NCI-H187 treated with DMSO at 0.1 percent for 48 hours (cell line): ENCODE measurements around the gene ENTR1.

Experiments used
- DNase-seq: peaks from one replicate; lab custom pipeline; 2025; lab: John Stamatoyannopoulos, UW

The ENTR1 gene

DNA sequence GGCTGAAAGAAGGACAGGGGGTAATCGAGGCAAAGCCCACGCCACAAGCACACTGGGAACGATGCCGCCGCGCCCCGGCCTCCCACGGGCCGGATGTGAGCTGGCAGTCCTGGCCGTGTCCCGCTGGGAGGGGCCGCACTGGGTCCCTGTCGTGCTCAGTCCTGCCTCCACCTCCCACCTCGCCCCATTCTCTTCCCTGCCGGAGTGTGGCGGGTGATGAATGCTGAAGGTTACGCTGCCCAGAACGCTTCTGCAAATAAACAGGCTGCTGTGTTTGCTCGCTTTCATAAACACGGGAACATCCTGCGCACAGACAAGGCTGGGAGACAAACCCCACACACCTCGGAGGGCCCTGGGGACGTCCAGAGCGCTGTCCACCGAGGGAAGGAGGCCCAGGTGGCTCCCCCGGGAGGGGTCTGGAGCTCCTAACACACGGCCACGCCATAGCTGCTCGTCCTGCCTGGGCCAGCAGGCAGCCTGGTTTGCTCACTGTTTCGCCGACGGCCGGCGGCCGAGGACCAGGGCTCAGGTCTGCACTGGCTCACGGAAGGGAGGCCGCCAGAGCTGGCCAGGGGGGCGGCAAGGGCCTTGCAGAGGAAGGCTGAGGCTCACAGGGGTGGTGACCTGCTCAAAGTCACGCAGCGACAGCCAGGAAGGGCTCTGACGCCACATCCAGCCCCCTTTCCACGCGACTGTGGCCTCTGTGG is 49.2 kb downstream of the ENTR1 start:
- no peak for DNase-seq

DNA sequence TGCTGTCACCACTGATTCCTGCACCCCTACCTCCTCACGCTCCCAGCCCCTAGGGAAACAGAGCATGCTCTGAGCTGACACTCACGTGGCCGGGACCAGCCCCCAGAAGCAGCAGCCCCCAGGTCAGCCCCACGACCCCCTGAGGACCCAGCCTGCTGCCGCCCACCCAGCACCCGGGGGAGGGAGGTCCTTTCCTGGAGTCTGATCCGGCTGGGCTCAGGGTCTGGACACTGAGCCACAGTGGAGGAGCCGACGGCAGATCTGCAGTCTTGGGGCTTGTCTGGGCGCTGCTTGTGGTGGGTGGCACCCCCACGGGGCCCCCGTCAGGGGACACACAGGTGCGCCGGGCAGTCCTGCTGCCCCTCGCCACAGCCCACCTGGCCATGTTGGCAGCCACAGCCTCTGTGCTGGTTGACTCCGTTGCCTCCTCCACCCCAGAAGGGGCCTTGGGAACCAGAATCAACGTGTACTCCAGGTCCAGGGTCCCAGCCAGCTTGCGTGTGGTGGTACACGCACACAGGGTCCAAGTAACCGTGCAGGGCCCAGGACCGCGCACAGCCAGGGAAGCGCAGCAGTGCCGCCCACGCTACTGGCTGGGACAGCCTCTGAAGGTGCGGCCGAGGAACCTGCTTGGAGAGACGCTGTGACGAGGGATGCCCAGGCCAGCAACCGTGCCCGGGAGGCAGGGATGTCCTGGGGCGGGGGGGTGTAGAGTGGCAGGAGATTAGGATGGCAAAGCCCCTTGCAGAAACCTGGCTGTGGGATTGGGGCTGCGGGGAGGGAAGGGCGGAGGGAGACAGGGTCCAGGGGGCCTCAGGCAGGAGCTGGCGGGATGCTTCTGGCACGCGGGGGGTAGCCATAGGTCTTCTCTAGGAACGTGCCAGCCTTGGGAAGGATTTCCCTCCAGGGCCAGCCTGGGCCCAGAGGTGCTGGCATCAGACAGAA is 50.4 kb downstream of the ENTR1 start:
- DNase-seq: no peak

DNA sequence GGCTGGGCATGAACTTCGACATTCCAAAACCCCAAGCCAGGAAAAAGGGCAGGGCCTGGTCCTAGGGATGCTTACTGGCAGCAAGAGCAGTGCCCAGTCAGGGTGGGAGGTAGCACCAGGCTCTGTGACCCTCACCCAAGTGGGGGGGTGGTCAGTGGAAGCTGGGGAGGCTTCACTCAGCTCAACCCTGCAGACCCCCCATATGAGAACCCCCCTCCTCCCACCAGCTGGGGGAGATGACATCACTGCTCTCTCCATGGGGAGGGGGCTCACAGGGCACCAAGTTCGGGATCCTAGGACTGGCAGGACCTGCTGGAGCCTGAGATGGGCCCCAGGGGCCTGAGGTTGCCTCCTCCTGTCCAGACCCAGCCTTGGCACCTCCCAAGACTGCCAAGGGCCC is 51.5 kb downstream of the ENTR1 start:
- no peak for DNase-seq

DNA sequence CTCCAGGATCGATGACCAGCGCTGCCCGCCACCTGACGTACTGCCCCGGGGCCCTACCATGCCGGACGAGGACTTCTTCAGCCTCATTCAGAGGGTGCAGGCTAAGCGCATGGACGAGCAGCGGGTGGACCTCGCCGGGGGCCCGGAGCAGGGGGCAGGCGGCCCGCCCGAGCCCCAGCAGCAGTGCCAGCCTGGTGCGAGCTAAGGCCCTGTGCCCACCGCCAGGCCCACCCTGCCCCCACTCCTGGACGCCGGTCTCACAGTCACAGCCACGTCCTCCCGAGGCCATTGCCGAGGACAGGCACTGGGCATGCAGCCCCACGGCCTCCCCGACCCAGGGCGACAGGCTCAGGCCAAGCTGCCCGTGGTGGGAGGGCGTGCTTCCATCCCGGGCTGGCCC is 52.4 kb downstream of the ENTR1 start:
- no peak for DNase-seq

DNA sequence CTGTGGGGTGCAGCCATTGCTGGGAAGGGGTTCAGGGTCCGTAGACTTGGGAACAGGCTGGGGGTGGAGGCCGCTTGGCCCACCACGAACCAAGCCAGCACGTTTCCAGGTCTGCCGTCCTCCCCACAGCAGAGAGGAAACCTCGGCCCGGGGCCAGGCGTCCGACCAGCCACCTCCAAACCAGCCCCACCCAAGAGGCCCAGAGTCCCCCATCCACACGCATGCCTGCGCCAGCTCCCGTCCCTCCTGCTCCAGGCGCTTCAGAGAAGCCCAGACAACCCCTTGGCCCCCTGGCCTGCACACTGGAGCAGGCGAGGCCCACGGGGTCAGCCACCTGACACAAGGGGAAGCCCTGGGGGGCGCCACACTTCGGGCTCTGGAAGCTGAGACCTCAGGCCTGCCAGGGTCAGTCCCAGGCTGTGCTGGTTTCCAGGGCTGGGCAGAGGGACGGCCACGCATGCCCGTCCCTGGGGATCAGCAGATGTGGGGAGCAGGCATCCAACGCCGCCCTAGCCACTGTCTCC is 53.1 kb downstream of the ENTR1 start:
- DNase-seq: no peak

DNA sequence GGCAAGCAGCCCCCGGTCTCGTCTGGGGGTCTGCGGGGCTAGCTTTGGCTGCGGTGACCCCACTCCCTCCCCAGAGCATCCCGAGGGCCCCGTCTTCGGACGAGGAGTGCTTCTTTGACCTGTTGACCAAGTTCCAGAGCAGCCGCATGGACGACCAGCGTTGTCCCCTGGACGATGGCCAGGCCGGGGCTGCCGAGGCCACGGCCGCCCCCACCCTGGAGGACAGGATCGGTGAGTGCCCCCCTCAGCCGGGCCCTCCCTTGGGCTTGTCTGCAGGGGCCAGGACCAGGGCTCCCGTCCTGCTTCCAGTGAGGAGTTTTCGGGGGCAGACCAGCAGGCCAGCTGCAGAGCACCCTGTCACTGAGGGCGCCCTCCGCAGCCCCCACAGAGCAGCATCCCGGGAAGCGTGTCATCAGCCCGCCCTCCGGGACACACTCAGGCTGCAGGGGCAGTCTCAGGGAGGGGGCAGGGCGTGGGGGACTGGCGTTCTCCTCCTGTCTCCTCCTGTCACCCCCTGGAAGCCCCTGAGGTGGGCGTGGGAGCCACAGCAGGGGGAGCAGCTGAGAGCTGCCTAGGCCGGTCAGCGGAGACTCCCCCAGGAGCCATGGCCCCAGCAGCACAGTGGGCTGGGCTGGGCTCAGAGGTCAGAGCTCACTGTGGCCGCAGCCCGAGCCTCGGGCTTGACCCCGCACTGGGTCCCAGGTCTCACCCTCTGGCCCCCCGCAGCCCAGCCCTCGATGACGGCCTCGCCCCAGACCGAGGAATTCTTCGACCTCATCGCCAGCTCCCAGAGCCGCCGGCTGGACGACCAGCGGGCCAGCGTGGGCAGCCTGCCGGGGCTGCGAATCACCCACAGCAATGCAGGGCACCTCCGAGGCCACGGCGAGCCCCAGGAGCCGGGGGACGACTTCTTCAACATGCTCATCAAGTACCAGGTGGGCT is 54.5 kb downstream of the ENTR1 start:
- no peak for DNase-seq

DNA sequence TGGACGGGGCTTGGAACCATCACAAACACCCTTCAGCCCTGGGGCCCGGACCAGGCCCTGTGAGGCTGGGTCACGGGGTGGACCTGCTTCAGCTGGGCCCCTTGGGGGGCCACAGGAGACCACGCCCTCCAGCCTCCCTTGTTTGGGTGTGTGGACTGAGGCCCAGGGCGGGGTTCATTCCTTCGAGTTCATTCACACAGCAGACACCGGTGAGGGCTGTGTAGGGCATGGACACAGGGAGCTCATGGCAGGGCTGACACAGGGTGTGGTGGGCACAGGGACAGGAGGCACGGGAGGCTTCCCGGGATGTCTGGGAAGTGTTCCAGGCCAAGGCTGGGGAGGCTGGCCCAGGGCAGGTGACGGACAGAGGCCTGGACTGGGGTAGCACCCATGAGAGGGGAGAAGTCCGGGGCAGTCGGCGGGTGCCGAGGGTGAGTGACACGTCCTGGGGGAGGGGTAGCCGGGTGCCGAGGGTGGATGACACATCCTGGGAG is 55.8 kb downstream of the ENTR1 start:
- no peak for DNase-seq

DNA sequence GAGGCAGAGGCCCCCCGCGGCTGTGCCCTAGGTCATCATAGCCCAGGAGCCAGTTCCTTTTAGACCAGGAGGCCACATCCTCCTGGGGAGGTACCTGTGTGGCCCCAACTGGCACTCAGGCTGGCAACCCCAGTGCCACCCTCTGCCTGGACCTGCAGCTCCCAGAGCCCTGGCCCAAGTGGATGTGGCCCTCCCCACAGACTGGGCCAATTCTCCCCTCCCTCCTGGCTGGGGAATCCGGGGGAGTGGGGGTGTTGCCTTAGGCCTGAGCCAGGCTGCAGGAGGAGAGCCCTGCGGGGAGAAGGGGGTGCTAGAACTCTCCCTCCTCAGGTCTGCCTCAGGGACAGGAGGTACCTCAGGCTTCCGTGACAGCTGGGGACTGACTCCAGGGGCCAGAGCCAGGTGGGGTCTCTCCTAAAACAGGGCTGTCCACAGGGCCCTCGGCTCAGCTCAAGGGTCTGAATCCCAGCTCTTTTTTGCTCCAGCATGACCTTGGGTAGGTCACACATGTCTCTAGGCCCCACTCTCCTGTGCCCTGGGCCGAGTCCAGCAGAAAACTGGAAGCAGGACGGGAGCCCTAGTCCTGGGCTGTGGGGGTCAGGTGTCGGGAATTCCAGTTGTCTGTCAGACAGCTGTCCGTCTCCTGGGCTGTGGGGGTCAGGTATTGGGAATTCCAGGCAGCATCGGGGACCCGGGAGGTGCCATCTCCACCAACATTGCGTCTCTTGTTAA is 56.5 kb downstream of the ENTR1 start:
- no peak for DNase-seq

DNA sequence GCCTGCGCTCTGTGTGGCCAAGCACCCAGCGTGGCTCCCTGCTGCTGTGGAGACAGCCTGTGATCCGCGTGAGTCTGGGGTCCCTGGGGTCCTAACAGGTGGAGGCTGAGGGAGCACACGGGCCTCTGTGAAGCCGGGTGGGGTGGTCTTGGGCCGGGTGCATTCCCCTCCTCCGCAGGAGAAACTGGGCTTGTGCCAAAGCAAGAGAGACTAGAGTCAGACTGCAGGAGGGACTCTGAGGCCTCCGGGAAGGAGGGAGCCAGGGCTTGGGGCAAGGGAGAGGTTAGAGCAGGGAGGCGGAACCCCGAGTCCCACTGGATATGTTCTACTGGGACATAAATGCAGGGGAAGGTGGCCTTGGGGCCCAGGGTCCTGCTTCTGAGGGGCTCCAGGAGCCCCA is 57.3 kb downstream of the ENTR1 start:
- DNase-seq: no peak

DNA sequence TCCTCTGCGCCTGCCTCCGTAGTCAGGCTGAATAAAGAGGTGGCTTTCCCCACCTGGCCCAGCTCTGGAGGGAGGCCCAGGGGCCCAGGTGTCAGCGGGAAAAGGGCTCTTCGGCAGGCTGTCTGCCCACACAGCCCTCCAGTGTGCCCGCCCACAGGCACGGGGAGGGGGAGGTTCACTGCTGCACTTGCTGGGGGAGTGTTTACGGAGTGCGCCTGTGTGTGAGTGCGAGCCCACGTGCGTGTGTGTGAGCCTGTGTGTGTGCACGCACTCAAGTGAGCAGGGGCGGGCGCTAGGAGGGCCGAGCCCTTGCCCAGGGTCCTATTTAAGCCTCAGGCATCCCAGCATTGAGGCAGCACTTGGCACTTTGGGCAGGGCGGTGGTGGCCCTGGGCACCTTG is 57.7 kb downstream of the ENTR1 start:
- no peak for DNase-seq
